NK-92 (cell line): ENCODE results near the gene RGS12.

Source experiments
- DNase-seq: peaks from one replicate; lab custom pipeline; 2025; ENCODE audit not compliant: unreplicated experiment; lab: John Stamatoyannopoulos, UW

The RGS12 gene

DNA sequence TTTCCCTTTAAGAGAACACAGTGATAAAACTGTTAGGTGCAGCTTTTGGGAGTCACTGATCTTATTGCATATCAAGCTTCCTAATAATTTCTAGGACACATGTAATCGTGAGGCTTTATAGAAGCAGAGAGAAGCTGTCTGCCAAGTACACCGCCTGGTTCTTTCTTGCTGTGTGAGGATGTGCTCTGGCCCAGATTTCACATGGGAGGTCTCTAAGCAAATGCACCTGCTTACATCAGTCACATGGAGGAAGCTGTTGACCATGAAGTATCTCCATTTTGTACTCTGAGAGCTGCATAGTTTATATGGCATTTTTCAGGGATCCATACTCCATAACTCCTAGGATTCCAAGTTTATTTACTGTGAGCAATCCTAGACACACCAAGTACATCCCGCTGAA is 37.1 kb downstream of the RGS12 start:
- no peak for DNase-seq

DNA sequence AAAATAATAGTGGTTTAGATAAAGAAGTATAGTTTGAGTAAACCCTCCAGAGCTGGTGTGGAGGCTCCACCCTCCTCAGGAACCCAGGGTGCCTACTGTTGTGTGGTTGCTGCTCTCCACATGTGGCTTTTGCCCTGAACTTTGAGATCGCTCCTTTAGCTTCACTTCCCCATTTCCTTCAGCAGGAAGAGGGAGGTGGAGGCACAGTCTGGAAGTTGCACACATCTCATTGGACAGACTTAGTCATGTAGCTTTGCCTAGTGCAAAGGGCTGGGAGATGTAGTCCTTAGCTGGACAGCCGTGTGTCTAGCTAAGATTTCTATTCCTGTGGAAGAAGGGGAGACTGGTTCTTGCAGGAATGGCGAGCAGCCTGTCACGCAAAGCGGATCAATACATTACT is 37.9 kb downstream of the RGS12 start:
- DNase-seq: no peak

DNA sequence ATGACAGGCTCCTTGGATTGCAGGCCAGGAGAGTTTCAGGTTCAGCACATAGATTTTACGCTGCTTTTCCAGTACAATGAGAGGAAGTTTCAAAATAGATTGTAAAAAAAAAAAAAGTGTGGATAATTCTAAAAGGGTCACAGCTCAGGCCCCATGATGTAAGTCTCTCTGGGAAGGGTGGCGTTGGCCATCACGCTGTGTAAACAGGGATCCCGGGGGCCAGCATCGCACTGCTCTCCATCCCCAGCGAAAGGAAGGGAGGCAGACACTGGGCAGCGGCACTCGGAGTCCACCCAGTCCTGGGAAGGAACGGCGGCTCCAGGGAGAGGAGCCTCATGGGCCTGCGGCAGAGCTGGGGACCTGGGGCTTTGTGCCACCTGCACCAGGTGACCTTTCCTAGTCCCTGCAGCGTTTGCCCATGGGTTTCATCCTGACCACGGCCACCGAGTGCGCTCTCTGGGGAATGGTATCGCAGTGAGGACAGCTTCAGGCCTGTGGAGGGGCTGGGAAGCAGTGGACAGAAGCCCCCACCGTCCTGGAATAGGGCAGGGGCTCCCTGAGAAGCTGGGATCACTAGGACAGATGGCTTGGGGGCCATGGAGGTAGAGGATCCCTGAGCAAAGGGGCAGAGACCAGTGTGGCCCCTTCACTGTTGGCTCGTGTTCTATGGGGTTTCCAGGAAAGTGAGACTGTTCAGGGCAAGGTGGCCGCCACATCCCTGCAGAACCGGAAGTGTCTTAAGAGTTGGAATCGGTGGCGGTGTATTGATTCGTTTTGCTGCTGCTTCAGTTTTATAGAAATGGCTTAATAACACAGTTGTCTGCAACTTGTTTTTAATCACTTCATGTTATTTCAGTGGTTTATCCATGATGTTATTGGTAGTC is 38.9 kb downstream of the RGS12 start:
- DNase-seq: no peak

DNA sequence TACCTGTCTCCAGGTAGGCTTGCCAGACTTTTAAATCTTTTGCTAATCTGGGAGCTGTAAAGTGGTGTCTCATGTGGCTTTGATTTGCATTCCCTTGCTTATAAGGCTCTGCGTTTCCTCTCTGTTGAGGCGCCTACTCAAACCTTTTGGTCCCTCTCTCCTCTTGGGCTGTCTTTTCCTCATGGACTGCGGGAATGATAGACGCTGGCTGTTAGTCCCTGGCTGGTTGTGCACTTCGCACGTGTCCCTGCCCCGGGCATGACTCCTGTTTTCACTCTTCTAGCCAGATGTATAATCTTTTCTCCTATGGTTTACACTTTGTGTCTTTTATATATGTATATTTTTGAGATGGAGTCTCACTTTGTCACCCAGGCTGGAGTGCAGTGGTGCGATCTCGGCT is 39.7 kb downstream of the RGS12 start:
- DNase-seq: no peak

DNA sequence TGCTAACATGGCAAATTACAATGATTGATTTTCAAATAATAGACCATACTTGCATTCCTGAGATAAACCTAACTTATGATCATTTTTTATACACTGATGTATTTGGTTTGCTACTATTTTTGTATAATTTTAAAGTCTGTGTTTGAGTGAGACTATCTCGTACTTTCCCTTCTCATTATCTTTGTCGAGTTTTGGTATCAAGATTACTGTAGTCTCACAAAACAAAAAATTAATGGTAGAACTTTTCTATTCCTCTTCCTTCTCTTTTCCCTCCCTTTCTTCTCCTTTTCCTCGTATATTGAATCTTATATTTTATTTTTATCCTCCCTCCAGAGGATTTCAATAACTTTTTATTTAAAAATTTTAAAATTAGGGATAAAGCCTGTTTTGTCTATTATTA is 41.5 kb downstream of the RGS12 start:
- no peak for DNase-seq

DNA sequence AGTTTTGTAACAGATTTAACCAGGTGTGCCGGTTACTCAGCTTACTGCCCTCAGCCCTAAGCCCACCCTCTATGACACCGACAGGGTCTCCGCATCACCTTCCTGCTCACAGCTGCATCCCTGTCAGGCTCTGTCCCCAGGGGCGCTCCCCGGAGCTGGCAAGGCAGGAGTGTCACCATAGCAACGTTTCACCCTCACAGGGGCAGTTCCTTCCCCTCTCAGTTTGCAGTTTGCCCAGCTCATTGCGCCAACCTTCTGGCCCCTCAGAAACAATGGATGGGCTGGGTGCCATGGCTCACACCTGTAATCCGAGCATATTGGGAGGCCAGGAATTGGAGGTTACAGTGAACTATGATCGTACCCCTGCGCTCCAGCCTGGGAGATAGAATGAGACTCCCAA is 42.6 kb downstream of the RGS12 start:
- no peak for DNase-seq

DNA sequence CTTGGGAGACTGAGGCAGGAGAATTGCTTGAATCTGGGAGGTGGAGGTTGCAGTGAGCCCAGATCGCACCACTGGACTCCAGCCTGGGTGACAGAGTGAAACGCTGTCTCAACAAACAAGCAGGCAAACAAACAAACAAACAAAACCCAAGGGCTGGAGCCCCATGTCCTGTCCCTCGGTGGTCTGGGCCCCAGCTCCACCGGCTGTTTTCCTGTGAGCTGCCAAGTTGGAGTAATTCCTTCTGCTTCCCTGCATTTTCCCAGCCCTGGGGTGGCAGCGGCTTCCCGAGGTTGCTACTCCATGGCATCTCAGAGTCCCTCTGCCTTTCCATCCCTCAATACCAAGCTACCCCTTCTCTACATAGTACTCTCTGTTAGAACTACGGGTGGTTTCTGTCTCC is 43.2 kb downstream of the RGS12 start:
- no peak for DNase-seq

DNA sequence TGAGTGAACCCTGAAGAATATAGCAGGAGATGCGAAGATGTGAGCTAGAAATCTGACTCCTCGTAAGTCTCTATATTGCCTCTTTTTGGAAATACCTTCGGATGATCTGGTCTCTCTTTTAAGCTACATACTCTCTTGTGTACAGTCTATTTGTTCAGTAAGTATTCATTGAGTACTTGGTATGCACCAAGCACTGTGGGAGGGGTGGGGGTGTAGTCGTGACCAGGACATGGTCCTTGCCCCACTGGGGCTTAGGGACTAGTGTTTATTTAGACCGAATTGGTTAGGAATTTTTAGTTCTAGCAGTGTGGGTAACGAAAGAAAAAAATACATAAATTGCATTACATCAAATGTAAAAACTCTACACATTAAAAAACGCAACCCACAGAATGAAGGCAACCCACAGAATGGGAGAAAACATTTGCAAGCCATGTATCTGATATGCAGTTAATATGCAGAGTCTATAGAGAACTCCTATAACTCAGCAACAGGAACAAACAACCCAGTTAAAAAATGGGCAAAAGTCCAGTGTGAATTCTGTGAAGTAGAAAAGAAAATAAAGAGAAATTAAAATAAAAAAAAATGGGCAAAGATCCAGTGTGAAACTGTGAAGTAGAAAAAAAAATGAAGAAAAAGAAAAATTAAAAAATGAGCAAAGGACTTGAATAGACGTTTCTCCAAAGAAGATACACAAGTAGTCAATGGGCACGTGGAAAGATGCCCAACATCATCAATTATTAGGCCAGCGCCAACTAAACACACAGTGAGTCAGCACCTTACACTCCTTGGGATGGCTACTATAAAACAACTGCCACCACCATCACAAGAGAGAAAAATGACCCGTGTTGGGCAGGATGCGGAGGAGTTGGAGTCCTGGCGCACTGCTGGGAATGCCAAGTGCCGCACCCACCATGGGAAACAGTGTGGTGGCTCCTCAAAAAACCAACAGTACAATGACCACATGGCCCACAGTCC is 43.8 kb downstream of the RGS12 start:
- no peak for DNase-seq

DNA sequence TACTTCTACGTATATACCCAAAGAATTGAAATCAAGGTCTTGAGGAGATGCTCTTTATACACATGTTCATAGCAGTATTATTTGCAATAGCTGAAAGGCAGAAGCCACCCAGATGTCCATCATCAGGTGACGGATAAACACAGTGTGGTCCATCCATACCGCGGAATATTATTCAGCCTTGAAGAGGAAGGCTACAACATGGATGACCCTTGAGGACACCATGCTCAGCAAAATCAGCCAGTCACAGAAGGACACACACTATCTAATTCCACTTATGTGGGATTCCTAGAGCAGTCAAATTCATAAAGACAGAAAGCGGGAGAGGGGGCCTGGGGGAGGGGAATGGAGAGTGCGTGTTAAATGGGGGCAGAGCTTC is 44.5 kb downstream of the RGS12 start:
- DNase-seq: no peak

DNA sequence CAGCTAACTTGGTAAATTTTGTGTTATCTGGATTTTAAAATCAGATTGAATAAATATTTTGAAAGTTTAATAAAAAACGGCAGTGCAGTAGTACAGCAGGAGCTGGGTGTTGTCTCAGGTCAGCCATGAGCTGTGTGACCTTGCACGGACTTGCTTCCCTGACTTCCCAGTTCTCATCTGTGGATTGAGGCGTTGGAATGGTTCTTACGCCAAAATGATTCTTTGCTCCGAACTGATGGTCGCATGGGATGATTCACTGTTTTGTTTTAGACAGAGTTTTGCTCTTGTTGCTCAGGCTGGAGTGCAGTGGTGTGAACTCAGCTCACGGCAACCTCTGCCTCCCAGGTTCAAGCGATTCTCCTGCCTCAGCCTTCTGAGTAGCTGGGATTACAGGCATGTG is 45.0 kb downstream of the RGS12 start:
- no peak for DNase-seq

DNA sequence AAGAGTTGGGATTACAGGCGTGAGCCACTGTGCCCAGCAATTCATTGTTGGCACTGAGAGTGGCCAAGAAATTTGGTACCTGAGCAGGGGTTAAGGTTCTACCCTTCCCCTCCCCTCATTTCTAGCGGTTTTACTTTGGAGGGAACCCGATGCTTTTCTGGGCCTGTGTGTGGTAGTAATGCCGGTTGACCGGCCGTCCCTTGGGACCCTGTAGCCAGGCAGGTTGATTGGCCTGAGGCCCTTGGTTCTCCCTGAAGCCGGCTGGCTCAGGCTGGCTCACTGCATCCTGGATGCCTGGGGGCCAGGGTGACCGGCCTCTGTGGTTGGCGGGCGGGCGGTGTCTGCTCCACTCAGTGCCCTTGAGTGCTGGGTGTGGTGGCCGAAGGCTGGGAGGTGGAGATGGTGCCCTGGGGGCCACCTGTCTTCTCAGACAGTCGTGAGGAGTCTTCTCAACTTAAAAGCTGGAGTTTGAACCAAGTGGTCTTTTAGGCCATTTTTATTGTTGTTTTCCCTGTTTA is 45.6 kb downstream of the RGS12 start:
- DNase-seq: no peak

DNA sequence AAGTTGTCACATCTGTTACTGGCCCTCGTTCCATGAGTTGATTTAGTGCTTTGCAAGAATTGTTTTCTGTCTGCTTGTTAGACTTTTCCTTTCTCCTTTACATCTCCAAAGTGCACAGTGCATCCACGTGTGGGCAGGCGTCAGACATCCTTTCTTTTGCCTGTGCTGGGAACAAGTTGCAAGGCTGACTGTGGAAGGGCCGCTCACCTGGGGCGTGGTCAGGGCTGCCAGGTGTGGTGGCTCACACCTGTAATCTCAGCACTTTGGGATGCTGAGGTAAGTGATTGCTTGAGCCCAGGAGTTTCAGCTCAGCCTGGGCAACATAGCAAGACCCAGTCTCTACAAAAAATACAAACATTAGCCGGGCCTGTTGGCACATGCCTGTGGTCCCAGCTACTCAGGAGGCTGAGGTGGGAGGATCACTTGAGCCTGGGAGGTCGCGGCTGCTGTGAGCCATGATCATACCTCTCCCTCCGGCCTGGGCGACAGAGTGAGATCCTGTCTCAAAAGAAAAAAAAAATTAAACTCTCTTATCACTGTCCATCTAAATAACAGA is 46.2 kb downstream of the RGS12 start:
- no peak for DNase-seq

DNA sequence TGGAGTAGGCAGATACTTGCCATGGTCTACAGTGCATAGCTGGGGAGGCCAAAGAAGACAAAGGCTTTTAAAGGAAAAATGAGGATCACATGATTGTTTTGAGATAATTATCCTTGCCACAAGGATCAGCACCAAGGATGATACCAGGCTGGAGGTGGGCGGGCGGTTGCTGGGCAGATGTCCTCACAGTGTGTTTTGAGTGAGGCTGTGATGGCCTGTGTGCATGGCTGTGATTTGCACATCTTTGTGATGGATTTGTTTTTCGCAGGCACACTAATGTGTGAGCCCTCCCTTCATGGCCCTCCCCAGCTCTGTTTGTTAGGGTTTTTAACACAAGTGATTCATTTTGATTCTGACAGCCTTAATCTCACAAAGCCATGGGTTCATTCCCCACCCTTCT is 46.8 kb downstream of the RGS12 start:
- no peak for DNase-seq

DNA sequence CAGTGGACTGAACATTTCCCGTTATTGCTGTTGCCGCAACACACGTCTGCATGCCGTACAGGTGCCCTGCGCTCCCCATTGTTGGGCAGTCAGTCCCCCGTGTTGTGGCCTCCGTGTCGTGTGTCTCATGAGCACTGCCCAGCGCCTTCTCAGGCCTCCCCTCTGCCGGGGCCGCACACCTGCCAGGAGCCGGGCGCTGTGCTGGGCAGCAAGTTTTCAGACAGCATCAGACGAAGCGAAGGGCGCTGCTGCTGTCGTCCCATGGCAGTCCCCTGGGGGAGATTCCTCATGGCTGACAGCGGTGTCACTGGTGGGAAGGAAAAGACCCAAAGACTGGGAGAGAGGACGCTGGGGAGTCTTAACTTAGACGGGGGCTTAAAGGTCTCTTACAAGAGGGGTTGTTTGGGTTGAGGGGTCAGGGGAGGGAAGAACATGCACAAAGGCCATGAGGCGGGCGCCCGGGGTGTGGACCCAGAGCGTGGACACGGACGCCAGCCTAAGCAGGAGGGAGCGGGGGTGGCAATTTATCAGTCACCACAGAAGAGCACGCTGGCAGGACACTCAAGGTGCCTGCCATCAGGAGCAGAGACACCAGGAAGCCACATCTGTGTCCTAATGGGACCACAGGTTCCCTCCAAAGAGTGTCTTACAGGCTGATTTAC is 47.3 kb downstream of the RGS12 start:
- DNase-seq: no peak

DNA sequence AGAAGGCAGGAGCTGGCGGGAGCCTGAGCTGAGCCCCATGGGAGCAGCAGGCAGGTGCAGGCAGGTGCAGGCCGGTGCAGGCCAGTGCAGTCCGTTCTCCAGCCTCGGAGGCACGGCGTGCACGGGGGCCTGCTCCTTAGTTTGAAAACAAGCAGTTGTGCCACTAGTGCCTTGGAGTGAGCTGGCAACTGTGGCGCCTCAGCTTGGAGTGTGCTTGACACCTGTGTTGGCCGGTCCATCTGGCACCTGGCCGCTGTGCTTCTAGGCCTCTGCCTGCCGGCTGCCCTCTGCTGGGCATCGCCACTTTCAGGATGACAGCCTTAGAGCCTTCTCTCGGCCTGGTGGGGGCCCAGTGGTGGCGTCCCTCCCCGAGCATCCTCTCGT is 47.9 kb downstream of the RGS12 start:
- DNase-seq: no peak

DNA sequence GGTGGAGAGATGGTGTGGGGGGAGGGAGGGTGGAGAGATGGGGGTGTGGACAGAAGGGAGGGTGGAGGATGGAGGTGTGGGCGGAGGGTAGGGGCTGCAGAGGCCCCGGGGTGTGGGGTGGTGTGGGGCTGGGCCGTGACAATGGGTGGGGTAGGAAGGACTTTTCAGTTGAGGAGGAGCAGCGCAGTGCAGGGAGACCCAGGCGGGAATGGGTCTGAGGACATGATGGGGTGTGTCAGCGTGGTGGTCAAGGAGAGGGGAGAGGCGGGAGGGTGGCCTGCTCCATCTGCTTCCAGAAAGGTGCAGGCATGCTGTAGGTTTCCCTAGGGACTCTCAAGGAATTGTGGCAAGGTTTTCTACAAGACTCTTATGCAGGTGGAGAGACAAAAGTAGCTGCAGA is 48.9 kb downstream of the RGS12 start:
- DNase-seq: no peak

DNA sequence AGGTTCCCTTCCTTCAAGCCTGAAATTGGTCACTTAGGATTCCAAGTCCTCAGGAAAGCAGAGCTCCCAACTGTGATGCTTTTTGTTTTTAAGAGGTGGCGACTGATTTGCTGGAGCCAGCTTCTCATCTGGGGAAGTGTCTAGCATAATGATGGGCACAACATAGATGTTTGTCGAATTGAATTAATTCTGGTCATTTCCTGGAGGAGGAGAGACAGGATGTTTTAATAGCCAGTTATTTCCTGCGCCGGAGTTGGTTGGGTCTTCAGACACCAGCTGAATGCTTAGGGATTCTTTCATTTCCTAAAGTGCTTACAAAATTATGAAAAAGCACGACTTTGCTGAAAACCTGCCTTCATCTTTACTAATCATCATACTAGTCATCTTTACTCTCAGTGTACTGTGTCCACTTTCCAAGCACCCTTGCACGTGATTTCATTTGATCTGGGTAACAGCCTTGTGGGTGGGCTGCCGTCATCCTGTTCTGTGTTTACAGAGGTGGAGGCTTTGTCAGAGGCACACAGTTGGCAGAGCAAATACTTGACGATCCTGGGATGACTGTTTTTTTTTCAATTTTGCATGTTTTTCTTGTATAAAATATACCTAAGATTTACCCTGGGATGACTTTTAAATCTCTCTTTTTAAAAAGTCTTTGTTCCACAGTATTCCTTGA is 49.5 kb downstream of the RGS12 start:
- no peak for DNase-seq
